GM21447 (cell line): ENCODE data around the gene CDH3.

Experiments used
- ATAC-seq: cut with Tn5 transposase; IDR thresholded peaks from one replicate; pipeline ENCODE4 v1.9.1; 2021; ENCODE audit not compliant: unreplicated experiment

The CDH3 gene

DNA sequence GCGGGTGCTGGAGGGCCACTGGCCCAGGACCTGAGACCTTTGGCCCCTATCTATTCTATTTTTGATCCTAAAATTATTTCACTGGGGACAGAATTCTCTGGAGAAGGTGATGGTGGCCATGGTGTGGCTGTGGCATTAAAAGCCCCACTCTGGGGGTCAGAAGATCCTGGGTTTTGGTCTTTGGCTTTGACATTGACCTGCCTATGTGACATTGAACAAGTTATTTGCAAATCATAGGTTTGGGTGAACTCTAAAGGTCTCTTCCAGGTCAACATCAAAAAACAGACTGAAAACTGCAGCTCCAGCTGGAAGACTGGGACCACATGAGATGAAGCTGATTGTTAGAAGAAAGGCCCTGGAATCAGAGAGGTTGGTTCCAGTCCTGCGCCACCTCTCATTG is 89.7 kb downstream of the CDH3 start:
- ATAC-seq: no peak

- no peak for ATAC-seq
These were observed 91.5 kb downstream of the CDH3 start for GRCh38 chr16:68736561-68736960.

DNA sequence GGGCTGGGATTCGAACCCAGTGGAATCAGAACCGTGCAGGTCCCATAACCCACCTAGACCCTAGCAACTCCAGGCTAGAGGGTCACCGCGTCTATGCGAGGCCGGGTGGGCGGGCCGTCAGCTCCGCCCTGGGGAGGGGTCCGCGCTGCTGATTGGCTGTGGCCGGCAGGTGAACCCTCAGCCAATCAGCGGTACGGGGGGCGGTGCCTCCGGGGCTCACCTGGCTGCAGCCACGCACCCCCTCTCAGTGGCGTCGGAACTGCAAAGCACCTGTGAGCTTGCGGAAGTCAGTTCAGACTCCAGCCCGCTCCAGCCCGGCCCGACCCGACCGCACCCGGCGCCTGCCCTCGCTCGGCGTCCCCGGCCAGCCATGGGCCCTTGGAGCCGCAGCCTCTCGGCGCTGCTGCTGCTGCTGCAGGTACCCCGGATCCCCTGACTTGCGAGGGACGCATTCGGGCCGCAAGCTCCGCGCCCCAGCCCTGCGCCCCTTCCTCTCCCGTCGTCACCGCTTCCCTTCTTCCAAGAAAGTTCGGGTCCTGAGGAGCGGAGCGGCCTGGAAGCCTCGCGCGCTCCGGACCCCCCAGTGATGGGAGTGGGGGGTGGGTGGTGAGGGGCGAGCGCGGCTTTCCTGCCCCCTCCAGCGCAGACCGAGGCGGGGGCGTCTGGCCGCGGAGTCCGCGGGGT is 92.1 kb downstream of the CDH3 start, which contains the start of gene CDH1:
CDH1 (plus strand) TSS at position 247 of the 684 bp plus-strand sequence; CDS start at position 371, 124 bp downstream.
- no peak for ATAC-seq

GRCh38 chr16:68737730-68738629 is 92.9 kb downstream of the CDH3 start:
- ATAC-seq: no peak

DNA sequence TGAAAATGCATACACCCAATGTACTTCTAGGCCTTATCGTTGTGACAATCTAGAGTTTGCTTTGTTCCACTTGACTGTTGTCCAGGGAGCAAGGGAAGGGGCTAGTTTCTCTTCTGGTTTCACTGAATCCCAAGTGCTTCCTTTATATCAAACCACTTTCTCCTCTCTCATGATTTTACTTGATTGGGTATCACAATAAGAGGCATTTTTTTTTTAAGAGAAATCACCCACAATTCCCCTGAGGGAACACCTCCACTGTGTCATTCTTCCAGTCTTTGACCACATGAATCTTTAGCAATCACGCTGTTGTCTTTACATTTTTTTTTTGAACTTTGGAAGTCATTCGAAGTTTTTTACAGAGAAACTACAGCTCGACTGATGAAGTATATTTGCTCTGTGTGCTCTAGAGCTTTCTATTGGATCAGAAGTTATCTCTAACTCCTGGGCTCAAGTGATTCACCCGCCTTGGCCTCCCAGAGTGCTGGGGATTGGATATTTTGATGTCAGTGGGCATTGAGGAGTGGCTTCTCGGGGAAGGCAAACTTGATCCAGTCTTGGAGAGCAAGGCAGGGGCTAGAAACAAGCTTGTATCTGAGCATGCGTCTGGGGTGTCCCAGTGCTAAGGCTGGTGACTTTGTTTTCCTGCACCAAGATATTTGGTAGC is 95.0 kb downstream of the CDH3 start:
- no peak for ATAC-seq

- no peak for ATAC-seq
These were observed 95.7 kb downstream of the CDH3 start for GRCh38 chr16:68740628-68741346.

GRCh38 chr16:68743664-68744063 is 98.6 kb downstream of the CDH3 start:
- no peak for ATAC-seq

DNA sequence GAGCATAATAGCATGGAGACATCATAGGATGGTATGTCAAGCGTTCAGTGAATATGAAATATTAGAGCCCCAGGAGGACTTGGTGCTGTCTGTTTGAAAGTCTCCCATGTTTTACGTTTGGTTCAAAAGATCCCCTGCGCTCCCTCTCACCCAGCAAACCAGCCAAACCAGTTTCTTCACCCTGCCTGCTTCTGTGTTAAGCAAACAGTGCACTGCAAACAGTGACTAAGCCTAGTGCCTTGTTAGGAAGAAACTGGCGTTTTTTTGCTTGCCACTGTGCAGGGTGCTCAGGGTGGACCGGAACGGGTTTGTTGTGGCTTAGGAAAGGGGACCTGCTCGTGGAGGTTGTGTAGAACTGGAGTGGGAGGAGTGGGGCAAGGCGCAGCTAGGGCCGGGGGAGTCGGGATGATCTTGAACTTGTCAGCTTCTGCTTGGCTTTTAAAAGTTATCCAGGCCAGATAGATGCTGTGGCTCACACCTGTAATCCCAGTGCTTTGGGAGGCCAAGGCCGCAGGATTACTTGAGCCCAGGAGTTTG is 99.7 kb downstream of the CDH3 start:
- ATAC-seq: no peak

DNA sequence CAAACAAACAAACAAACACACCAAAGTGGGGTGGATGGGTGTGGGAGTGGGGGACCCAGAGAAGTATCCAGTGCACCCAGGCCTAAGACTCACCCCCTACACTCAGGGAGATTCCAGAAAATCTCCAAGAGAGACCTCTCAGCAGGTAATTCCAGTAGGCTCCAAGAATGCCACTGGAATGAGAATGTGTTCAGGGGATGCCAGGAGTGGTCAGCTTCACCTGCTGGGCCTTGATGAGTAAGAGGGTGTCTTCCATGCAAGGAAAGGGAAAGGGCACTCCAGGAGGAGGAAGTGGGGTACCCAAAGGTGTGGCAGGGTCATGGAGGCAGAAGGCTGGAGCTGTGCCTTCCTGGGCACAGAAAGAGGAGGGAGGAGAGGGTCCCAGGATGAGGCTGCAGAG is 101.8 kb downstream of the CDH3 start:
- no peak for ATAC-seq

- no peak for ATAC-seq
These were observed 104.3 kb downstream of the CDH3 start for GRCh38 chr16:68749432-68749831.
